ENCODE measurements around the gene FIZ1.

- TF ChIP-seq CTCF (IDR thresholded peaks at IDR 0.05) (no peak), EZH2 (IDR thresholded peaks at IDR 0.05) (no peak)
Measured at GRCh38 chr19:55584871-55585270, 14.4 kb downstream of the FIZ1 start.

Measured in neural progenitor cell (in vitro differentiated cells).